Stimulated activated CD4-positive, alpha-beta T cell treated with anti-CD3 and anti-CD28 coated beads, Interleukin-1b, Interleukin-23, amount 100 ng/mL, for 1 hour (primary cell): ENCODE results near the gene SNRNP200.
"Not testable (repeated sequence)": the region's sequence is repeated elsewhere in the genome, so short reads cannot be mapped to it uniquely, and the experiment has no call there.

ENCODE experiments used
- DNase-seq, 2 donors: peaks; one replicate each; pipeline ENCODE4 v3.0.0-alpha.2; 2020; ENCODE audit warnings: low read depth in 2 of 2

SNRNP200 gene

GRCh38 chr2:96325041-96325883, 19.9 kb upstream of the SNRNP200 start, which contains the start of gene ITPRIPL1:
Gene ITPRIPL1 (plus strand): TSS chr2:96325317. CDS start chr2:96325840, 523 bp downstream.
- DNase-seq = no peak

DNA sequence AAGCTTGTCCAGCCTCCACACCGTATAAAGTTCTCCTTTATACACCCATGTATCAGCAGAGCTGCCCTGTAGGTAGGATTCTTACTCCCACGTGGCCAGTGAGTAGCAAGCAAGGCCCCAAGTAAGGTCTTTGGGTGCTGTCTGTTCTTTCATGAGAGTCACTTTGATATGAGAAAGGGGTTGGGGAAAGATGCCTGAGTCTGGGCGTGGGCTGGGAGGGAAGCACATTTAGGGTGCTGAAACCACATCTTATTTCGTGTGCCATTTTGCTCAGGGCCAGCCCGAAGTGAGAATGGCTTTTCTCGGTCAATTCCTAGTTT, 19.3 kb upstream of the SNRNP200 start:
- DNase-seq = no peak

- DNase-seq = no peak
These were observed 18.5 kb upstream of the SNRNP200 start for GRCh38 chr2:96323849-96324248.

- no peak for DNase-seq
These were observed 15.6 kb upstream of the SNRNP200 start for GRCh38 chr2:96320728-96321622.

DNA sequence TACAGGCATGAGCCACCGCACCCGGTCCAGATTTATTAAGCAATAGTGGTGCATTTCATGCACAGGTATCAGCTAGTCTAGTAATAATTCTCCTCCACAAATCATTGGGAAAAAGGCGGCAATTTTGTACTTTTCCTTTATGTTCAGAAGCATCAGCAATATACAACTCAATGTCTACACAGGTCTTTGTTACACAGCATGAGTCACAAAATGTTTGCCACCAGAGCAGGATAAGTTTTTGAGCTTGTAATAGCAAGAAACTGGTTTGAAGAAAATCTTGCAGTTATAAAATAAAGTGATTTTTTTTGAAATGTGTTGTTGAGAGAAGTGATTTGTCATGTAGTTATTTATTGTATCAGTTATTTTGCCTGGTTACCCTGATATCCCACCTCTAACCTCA, 15.0 kb upstream of the SNRNP200 start:
- no peak for DNase-seq

DNA sequence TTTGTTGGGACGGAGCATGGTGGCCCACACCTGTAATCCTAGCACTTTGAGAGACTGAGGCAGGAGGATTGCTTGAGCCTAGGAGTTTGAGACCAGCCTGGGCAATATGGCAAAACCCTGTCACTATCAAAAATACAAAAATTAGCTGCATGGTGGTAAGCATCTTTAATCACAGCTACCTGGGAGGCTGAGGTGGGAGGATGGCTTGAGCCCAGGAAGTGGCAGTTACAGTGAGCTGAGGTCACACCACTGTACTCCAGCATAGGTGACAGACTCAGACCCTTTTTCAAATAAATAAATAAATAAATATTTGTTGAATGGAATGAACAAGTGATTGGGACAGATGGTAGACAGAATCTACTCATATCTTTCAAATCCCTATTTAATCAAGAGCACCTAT, 14.1 kb upstream of the SNRNP200 start:
- no peak for DNase-seq

- DNase-seq = no peak
These were observed 13.4 kb upstream of the SNRNP200 start for GRCh38 chr2:96318723-96319122.

GRCh38 chr2:96317584-96317997, 12.2 kb upstream of the SNRNP200 start:
- no peak for DNase-seq

DNA sequence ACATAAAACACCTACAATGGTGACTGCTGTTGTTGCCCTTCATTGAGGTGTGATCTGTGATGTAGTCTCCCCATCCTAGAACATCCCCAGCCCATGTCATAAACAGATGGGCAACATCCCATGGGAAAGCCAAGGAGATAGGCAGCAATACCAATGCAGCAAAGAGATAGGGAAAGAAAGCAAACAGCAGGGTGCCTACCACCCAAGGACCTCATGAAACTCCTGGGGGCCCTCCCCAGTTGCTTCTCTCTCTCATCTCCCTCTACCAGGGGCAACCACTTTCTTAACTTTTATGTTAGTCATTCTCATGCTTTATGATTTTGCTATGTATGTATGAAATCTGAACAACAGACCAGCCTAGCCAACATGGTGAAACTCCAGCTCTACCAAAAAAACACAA, 11.7 kb upstream of the SNRNP200 start:
- DNase-seq = no peak

DNA sequence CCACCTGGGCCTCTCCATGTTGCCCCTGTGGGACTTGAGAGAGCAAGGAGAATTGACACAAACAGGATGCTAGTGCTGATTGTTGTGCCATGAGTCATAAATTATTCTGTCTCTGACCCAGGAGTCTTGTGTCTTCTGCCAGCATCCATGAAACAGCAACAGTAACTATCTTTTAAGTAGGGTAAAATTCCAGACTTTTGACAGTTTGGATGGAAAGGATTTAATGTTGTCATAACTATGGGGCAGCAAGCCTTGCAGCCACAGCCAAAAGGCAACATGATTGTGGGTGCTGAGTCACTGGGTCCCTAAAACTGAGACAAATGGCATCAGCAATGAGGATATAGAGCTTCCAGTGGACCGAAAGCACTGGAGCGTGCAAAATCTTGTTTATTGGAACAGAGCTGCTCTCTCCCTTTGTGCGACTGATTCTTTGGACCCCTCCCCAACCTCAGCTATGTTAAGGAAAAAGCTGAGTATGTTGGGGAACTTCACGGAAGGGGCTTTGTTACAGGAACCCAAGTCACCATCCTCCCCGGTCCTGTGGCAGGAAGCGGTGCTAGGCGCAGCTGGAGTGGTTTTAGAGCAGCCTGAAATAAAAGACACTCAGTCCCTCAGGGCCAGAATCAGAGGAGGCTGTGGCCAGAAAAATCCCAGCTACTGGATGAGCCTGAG, 10.2 kb upstream of the SNRNP200 start:
- no peak for DNase-seq

- no peak for DNase-seq
These were observed 9.7 kb upstream of the SNRNP200 start for GRCh38 chr2:96315005-96315399.

- no peak for DNase-seq
These were observed 2.9 kb upstream of the SNRNP200 start for GRCh38 chr2:96308248-96308647.

DNA sequence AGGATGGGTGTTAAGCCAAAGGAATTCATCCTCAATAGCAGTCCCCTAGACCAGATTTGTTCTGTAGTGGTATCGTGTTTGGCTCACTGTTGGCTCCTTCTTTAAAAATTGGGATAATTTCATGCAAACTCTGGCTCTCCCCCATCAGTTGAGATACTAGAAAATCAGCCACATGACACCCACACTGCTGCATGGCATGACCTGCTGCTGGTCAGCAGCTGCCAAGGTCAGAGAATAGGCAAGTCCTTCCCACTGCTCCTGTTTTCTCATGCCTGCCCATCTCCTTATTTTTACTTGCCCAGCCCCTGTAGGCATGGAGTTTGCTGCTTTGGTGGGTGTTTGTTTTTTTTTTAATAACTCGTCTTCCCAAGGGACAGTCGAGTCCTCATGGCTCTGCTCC, 1.0 kb upstream of the SNRNP200 start:
- DNase-seq = no peak

- DNase-seq = no peak
These were observed 598 bp upstream of the SNRNP200 start for GRCh38 chr2:96305979-96306308.

DNA sequence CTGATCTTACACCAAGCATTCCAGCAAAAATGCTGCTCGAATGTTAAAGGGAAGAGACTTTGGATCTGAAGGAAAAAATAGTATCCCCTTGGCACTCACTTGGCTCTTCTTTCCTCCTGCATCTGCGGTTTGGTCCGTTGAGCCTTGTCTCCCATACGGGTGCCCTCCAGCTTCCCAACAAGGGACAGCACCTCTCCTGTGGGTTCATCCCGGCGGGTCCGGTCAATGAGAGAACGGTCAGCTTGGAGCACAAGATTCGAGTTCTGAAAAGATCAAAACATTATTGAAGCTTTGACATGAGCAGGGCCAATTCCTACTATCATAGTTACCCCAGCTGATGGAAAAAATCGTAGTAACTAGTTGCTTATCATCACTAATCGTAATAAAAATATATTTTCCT, 740 bp downstream of the SNRNP200 start:
- DNase-seq = no peak

GRCh38 chr2:96301865-96302264, 3.5 kb downstream of the SNRNP200 start:
- DNase-seq = no peak

DNA sequence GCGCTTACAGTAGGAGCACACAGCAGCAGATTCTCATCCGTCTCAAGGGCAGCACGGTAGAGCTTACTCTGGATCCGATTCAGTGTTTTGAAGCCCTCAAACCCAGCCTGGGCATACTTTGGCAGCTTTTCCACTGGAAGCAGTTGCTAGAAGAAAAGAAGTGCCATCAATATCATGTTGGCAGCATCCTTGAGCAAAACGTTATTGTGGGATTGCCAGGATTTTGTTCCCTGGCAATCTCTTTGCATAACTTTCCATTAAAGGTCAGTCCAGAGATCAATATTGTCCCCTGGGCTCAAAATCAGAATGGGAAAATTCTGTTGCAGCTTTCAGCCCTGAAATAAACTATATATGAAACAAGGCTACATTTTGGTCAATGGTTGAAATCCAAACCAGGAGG, 8.4 kb downstream of the SNRNP200 start:
- DNase-seq = no peak

DNA sequence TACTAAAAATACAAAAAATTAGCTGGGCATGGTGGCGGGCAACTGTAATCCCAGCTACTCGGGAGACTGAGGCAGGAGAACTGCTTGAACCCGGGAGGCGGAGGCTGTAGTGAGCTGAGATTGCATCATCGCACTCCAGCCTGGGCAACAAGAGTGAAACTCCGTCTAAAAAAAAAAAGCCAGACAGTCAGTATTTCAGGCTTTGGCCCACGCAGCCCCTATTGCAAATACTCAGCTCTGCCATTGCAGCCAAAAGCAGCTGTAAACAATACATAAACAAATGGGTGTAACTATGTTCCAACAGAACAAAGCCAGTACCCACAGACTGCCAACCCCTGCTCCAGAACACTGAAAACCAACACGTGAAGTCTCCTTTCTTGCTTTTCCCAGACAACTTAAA, 11.1 kb downstream of the SNRNP200 start:
- DNase-seq = not testable (repeated sequence)

GRCh38 chr2:96291751-96292150, 13.6 kb downstream of the SNRNP200 start:
- no peak for DNase-seq

- DNase-seq = no peak
These were observed 18.0 kb downstream of the SNRNP200 start for GRCh38 chr2:96287273-96287856.

DNA sequence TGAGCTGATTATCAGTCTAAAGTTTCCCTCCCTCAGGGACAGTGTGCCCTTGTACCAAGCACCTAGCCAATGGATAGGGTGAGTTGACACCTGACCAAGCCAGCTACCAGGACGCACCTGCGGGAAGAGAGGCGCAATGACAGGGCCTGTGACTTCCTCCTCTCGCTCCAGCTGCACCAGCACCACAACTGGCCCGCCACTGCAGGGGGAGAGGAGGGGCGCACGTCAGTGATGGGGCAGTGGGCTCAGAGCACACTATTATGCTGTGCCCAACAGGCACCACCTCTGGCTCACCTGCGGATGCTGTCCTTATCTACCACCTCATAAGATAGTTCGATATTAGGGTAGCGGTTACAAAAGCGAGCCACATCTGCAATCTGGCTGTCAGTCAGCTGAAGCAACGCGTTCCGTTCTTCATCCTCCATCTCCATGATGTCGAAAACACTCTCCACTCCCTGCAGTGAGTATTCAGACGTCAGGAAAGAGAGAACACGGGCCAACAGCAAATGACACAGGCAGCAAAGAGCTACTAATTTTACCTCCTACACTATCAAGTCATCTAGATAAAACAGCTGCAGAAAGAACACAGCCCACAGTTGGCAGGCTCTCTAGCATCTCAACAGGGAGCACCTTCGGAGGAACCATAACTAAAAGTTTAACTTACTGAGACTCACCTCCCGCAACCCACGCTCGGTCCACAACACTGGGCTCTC, 28.4 kb downstream of the SNRNP200 start:
- DNase-seq = no peak
